NCI-H1105 (cell line): ENCODE results near the gene FOXP3.

Experiments
- DNase-seq: peaks from one replicate; lab custom pipeline; 2025; lab: John Stamatoyannopoulos, UW

Gene FOXP3

DNA sequence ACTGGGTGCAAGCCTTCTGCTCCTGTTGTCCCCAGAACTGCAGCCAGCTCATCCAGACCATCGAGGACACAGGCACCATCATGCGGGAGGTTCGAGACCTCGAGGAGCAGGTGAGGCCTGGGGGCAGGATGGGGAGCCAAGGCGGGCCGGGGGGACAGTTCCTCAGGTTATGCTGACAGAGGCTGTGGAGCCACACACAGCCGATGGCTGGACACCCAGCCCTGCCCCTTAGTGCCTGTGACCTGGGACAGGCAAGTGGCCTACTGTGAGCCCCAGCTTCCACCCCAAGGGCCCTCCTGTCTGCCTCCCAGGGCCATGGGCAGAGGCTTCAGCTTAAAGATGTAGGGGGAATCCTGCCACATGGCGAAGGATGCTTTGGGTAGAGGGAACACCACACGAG is 14.9 kb downstream of the FOXP3 start:
- DNase-seq, result no peak

DNA sequence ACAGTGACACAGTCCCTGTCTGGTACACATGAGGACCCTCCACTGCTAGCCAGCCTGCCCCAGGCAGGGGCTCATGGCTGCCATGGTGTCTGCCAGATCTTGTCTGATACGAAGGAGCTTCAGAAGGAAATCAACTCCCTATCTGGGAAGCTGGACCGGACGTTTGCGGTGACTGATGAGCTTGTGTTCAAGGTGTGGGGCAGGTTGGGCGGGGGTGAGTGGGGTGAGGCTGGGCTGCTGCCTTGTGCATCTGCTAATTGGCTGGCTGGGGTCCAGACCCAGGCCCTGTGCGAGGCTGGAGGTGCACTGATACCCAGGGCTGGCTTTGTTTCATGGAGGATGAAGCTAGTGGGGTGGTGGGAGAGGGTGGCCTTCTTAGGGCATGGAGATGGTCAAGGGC is 15.4 kb downstream of the FOXP3 start:
- no peak for DNase-seq

DNA sequence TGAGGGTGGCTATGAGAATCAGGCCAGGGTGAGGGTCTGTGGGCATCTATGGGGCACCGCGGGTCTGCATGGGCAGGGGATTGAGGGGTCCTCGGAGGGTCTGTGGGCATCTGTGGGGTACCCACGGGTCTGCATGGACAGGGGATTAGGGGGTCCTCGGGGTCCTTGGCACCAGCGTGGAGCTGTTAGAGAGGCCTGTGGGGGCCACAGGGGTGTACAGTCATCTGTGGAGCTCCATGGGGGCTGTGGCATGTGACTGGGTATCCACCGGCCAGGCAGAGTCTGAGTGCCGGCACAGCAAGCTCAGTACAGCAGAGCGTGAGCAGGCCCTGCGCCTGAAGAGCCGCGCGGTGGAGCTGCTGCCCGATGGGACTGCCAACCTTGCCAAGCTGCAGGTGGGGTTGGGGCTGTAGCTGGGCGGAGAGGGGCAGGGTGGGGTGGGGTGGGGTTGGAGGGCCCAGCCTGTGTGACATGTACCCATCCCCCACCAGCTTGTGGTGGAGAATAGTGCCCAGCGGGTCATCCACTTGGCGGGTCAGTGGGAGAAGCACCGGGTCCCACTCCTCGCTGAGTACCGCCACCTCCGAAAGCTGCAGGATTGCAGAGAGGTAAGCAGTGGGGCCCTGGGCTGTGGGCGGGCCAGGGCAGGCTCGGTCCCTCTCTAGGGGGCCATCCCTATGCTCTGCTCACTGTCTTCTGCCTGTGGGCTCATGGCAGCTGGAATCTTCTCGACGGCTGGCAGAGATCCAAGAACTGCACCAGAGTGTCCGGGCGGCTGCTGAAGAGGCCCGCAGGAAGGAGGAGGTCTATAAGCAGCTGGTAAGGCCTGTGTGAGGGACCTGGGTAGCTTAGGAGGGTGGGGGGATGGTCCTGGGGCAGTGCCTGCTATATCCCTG is 16.3 kb downstream of the FOXP3 start:
- DNase-seq, result no peak

DNA sequence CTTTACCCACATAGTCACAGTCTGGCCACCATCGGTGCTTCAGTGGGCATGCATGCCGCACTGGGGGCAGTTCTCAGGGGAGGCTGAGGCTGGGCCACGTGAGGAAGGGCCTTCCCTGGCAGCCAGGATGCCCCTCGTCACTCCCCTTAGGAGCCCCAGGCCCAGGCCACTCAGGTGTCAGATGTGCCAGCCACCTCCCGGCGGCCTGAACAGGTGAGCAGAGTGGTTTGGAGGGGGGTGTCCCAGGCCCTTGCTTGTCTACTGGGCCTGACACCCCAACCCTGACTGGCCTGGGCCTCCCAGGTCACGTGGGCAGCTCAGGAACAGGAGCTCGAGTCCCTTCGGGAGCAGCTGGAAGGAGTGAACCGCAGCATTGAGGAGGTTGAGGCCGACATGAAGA is 17.2 kb downstream of the FOXP3 start:
- no peak for DNase-seq

DNA sequence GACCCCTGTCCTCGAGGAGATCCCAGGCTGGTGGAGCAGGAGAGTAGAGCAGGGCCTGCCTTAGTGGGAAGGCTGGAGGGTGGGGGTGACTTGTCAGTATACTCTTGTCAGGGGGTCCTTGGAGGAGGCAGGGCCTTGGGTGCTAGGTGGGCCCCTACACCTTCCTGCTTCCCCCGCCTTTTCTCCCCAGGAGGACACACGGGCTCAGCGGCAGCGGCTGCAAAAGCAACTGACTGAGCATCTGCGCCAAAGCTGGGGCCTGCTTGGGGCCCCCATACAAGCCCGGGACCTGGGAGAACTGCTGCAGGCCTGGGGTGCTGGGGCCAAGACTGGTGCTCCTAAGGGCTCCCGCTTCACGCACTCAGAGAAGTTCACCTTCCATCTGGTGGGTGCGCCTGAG is 18.0 kb downstream of the FOXP3 start:
- DNase-seq, result no peak

DNA sequence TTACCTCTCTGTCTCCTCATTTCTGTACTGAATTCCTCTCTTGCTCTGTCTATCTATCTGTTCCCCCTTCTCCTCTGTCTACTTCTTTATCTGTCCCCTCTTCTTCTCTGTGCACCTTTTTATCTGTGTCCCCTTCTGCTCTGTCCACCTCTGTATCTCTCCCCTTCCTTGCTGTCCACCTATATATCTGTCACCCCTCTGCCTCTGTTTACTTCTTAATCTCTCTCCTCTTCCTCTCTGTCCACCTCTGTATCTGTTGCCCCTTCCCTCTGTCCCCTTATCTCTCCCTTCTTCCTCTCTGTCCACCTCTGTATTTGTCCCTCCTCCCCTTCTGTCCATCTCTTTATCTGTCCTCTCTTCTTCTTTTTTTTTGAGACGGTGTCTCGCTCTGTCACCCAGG is 20.3 kb downstream of the FOXP3 start:
- no peak for DNase-seq

DNA sequence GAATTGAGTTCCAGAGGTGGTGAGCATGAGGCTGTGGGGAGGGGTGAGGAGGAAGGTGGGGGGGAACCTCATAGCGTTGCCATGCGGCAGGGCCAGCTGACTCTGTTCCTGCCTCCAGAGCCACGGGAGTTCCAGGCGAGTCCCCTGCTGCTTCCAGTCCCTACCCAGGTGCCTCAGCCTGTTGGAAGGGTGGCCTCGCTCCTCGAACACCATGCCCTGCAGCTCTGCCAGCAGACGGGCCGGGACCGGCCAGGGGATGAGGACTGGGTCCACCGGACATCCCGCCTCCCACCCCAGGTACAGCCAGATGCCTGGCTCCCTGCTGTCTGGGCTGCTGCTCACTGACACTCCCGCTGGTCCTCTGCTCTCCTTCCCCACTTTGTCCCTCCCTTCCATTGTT is 21.3 kb downstream of the FOXP3 start:
- no peak for DNase-seq

DNA sequence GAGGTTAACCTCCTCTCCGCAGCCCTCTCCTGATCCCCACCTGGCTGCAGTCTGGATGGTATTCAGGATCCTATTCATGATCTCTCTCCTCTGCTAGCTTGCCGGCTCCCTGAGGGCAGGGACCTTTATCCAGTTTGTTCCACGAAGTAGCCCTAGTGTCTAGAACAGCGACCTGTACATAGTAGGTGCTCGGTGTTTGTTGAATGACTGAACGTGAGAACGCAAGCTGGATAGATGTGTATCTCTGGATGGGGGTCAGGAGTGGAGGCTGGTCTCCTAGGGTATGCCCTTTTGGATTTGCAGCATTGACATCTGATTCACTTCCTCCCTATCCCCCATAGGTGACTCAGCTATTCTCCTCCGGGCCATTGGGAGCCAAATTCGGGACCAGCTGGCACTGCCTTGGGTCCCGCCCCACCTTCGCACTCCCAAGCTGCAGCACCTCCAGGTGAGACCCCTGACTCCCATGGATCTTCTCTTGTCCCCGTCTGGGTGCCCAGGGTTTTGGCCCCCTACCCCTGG is 21.9 kb downstream of the FOXP3 start:
- no peak for DNase-seq

DNA sequence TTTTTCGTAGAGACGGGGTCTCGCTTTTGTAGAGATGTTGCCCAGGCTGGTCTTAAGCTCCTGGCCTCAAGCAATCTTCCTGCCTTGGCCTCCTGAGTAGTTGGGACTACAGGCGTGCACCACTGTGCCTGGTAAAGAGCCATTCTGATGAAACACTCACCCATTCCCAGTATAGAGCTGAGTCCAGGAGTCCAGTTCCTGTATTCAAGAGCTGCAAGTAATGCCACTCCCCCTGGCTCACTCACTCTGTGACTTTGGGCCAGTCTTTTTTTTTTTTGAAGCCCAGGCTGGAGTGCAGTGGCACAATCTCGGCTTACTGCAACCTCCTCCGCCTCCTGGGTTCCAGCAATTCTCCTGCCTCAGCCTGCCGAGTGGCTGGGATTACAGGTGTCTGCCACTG is 25.8 kb downstream of the FOXP3 start:
- DNase-seq, result no peak

DNA sequence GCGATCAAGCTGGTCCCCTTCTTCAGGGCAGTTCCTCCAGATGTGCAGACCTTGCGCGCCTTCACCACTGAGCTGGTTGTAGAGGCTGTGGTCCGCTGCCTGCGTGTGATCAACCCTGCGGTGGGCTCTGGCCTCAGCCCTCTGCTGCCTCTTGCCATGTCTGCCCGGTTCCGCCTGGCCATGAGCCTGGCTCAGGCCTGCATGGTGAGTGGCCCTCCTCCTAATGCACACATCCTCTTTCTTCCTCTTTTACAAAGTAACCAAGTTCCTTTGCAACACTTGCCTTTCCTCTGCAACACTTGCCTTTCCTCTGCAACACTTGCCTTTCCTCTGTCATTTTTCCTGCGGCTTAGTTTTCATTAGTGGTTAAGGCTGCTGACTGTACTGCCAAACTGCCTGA is 27.4 kb downstream of the FOXP3 start:
- DNase-seq, result no peak

DNA sequence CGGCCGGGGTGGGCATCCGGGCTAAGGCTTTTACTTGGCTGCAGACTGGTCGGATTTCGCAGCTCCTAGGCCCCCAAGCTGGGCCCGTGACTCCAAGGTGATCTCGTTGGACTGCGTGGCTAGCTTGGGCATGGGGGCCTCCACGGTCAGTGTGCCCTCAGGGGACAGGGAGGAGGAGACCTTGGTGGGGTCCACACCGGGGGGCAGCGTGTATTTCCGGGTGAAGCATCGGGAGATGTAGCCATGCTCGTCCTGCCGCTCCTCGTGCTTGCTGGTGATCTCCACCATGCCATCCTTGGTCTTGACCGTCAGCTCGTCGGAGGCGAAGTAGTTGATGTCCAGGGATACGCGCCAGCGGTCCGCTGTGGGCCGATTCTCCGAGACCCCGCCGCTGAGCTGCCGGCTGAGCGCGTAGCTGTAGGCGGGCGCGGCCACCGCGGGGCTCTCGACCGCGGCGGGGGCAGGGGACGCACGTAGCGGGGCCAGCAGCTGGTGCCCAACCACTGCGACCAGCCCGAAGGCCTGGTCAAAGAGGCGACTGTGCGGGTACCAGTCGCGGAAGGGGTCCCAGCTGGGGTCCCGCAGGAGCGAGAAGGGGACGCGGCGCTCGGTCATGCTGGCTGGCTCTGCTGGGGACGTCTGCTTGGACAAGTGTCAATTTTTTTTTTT is 30.5 kb downstream of the FOXP3 start:
- DNase-seq, result no peak

DNA sequence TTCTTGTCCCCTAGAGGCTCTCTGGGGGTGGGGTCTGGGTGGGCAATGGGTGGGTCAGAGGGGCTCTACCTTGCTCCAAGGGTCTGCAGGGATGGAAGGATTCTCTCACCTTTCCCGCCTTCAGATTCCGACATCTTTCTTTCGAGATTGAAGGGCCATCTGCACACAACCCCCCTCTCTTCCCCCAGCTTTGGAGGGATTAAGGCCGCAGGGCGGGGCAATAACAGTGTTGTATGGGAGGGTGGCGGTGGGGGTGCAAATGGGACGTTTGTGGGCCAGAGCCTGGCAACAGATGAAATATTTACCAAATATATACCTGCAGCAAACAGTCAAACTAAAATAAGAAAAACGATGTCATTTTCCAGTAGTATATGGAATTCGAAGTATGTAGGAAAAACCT is 31.3 kb downstream of the FOXP3 start, which contains the start of gene CACNA1F:
Gene CACNA1F, minus strand, starts transcription at position 165 of the 400 bp plus-strand sequence. Its CDS starts 31 bp downstream, at position 134.
- no peak for DNase-seq

DNA sequence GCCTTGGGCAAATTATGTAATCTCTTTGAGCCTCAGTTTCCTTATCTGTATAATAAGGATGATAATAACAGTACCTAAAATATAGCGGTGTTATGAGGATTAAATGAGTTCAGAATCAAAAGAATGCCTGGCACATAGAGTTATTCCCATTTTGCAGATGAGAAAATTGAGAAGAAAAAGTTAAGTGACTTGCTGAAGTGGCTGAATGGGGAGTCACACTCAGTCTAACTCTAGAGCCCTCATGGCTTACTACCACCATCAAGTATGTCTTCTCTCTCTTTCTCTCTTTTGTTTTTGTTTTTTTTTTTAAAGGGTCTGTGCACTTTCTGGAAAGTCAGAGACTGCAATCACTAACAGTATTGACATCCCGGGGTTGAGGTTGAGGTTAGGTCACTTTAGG is 32.0 kb downstream of the FOXP3 start:
- no peak for DNase-seq

DNA sequence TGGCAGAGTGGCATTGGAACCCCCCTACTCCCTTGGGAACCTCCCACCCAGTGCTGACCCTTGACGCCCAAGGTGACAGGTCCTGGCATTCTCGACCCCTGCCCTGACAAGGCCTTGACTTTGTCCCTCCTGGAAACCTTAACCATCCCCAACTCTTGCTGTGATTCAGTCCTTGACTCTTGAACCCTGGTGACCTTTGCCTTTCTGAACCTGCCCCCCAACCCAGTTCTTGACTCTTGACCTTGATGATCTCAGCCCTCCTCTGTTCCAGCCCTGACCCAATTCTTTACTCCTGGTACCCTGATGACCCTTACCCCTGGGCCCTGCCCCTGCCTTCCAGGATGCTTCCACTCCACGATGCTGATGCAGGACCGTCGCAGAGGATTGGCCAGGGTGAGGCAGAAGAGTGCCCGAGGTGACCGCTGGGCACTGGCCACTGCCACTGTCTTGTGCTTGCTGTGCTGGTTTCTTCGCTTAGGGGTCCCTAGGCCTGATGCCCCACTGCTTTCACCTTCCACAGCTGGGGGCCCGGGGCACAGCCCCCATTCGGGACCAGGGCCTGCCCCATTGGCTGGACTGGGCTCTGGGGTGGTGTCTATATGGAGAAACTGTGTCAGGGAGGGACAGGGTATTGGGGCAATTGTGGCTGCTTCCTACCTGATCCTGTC is 33.0 kb downstream of the FOXP3 start:
- no peak for DNase-seq

DNA sequence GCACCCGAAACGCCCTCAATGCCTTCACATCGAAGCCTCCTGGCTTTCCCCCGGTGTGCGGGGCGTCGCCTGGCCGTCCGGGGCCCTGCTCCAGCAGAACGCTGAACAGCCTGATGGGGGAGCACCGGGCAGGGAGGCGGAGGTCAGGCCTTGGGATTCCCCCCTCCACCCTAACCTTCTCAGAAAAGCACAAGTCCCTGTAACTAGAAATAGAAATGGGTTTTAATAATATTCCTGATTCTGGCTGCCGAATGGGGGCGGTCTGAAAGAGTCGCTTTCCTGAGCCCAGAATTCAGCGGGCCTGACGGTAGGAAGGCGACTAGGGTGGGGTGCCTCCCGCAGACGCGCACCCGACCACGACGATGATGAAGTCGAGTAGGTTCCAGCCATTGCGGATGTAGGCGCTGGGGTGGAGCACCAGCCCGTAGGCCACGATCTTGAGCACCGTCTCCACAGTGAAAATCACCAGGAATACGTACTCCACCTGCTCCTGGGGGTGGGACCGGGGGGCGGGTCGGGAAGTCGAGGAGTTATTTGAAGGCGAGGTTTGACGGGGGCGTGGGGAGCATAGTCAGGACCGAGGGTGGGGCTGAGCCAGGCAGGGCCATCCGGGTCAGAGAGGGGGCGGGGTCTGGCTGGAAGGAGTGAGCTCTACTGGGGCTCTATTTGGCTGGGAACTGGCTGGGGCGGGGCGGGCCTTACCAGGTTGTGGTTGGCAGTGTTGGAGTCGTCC is 33.8 kb downstream of the FOXP3 start:
- no peak for DNase-seq

DNA sequence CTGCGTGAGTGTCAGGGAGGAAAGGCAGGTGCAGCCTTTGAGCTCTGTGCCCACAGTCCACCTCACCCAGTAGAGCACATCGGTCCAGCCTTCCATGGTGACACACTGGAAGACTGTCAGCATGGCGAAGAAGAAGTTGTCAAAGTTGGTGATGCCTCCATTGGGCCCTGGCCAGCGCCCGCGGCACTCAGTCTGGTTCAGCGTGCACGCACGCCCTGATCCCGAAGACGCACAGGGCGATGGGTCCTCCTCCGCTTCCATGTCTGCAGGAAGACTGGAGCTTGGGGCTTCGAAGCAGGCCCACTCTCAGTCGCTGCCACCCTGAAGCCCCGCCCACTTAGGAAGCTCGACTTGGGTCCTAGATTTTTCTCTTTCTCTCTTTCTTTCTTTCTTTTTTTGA is 36.3 kb downstream of the FOXP3 start:
- DNase-seq, result no peak

DNA sequence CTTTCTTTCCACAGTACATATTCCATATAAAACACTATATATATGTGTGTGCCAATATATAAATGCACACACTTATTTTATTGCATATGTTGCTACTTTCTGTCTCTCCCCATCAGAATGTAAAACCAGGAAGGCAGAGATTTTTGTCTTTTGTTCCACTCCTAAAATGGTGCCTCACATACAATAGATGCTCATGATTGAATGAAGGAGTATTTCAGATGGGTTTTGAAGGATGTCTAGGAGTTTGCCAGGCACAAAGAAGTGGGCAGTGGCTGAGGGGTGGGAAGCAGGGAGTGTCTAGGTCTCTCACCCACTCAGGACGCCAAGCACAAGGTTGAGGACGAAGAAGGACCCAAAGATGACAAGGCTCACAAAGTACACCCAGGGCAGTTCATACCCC is 36.8 kb downstream of the FOXP3 start:
- DNase-seq, result no peak

DNA sequence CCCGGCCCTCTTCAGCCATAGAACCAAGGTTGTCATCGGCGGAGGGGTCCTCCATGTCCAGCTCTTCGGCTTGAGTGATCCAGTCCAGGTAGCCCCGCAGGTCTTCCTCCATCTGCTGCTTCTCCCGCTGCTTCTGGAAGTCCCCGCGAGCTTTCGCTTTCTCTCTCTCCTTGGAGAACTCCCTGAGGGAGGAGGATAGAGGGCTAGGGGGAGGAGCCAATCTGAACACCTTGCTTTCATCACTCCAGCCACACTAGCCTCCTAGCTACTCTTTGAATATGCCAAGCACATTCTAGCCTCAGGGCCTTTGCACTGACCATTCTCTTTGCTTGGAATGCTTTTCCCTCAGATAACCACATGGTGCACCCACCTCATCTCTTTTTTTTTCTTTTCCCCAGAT is 37.6 kb downstream of the FOXP3 start:
- no peak for DNase-seq

DNA sequence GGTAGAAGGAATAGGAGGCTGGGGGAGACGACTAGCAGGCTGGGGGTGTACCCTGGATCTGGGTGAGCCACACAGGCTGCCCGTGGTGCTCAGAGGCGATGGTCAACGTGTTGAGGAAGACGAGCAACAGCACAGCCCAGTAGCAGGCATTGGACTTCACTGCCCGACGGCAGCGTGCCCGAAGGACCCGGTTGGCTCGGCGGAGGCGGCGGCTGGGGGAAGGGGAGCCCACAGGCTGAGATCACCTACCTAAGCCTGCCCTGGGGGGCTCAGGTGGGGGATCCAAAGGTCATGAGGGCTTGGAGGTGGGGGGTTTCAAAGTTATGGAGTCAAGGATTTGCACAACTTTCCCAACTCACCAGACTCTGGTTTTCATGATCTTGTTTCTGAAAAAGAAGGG is 38.7 kb downstream of the FOXP3 start:
- no peak for DNase-seq

DNA sequence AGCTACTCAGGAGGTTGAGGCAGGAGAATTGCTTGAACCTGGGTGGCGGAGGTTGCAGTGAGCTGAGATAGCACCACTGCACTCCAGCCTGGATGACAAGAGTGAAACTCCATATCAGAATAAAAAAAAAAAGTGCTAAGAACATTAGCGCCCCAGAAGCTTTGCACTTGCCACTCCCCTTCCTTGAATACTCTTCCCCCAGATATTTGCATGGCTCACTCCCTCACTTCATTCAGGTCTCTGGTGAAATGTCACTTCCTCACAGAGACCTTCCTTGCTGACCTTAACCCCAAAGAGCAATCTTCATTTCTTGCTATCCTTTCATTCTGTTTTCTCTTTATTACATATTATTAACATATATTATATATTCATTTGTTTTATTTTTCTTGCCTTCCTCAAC is 42.6 kb downstream of the FOXP3 start:
- DNase-seq, result no peak

DNA sequence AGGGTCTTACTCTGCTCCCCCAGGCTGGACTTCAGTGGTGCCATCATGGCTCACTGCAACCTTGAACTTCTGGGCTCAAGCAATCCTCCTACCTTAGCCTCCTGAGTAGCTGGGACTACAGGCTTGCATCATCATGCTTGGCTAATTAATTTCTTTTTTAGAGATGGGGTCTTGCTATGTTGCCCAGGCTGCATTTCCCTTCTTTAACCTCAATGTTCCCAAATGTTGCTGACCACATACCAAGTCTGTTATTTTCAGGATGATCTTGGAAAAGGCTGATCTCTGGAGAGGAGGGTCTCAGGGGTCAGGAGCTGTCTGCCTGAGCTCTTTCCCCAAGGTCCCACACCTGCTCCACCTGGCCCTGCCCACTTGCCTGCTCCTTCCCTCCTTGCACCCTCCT is 44.4 kb downstream of the FOXP3 start:
- no peak for DNase-seq

DNA sequence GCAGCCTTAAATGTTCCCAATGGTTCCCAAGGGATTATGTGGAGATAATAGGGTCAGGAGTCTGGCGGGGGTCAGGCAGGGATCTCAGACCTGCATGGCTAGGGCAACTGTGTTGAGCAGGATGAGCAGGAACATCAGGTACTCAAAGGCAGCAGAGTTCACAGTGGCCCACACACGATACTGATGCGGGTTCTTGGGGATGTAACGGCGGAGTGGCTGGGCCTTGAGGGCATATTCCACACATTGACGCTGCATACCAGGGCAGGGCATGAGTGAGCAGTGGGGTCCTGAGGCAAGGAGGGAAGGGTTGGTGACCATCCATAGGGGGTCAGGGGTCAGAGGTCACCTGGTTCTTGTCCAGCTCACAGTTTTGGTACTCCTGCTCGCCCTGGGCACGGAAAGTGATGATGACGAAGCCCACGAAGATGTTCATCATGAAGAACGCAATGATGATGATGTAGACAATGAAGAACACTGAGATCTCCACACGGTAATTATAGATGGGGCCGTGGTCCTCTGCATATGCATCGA is 49.4 kb downstream of the FOXP3 start:
- DNase-seq, result no peak
